Endothelial cell of umbilical vein (primary cell): ENCODE results near the gene TBC1D13. TPM values are rescaled to one million over a fixed set of nuclear protein-coding genes. Genes with fewer than 3 reads are reported as not detected.

Source experiments
- BruUV-seq: library from RNA; stranded (reverse); fragments of 400-500 nt; replicated peaks from 2 replicates; lab custom pipeline; 2021; lab: Mats Ljungman, UMichigan
- CTCF ChIA-PET: fragments of 300-600, 350-600 bp; sonication (Branson Sonifier 250); formaldehyde crosslinking; loops from one replicate; lab custom pipeline; 2021; ENCODE audit warnings: antibody characterized with exemption, inconsistent platforms; lab: Charles Lee
- POLR2A ChIA-PET: fragments of 300-600, 350-600 bp; sonication (Branson Sonifier 250); formaldehyde crosslinking; loops from one replicate; lab custom pipeline; 2021; ENCODE audit warnings: antibody characterized with exemption, inconsistent platforms; lab: Charles Lee
- DNase-seq: peaks from one replicate; pipeline ENCODE4 v3.0.0-alpha.2; 2011; ENCODE audit warnings: low read depth, low spot score
- FAIRE-seq: peaks from 2 replicates; lab custom pipeline; 2011; peaks lifted over from hg19 to GRCh38; lab: Jason Lieb, UNC
- H2AFZ ChIP-seq: 2 replicates; pipeline ENCODE4 v1.6.0; 2012; ENCODE audit warnings: low read depth, low read length, control low read depth, inconsistent platforms
- H3K27ac ChIP-seq: 2 replicates; pipeline ENCODE4 v1.5.1; 2011; ENCODE audit warnings: low read depth, mild to moderate bottlenecking, control low read depth, low read length, moderate library complexity; ENCODE audit not compliant: insufficient read depth
- H3K27me3 ChIP-seq, 2 experiments: 2 replicates each; pipeline versions ENCODE4 v1.6.0 to v1.6.1; 2011; ENCODE audit warnings: low read length in 2 of 2, mixed read lengths in 1 of 2; ENCODE audit not compliant: control insufficient read depth in 2 of 2, insufficient read depth in 2 of 2
- H3K36me3 ChIP-seq, 2 experiments: 2 replicates in 1 of 2; 3 replicates in 1 of 2; pipeline ENCODE4 v1.5.1; 2011; ENCODE audit warnings: low read length in 2 of 2, mild to moderate bottlenecking in 1 of 2, moderate library complexity in 1 of 2; ENCODE audit not compliant: control insufficient read depth in 2 of 2, insufficient read depth in 2 of 2; ENCODE audit errors: extremely low read depth in 1 of 2
- H3K4me1 ChIP-seq: 3 replicates; pipeline ENCODE4 v1.5.1; 2011; ENCODE audit warnings: mild to moderate bottlenecking, low read length; ENCODE audit not compliant: control insufficient read depth, insufficient read depth; ENCODE audit errors: extremely low read depth
- H3K4me2 ChIP-seq: 2 replicates; pipeline ENCODE4 v1.6.1; 2011; ENCODE audit warnings: low read length, control low read depth, mixed read lengths; ENCODE audit not compliant: insufficient read depth
- H3K4me3 ChIP-seq, 3 experiments: fragments of 200-600 bp in 1 of 3; sonication (generic), shearing (Covaris generic) in 1 of 3; replicated peaks in 1 of 3; 2 replicates each; pipeline ENCODE4 v1.5.1; 2011 to 2016; ENCODE audit warnings: control low read depth in 3 of 3, low read length in 3 of 3, mild to moderate bottlenecking in 2 of 3, inconsistent platforms in 1 of 3, low read depth in 1 of 3, moderate library complexity in 1 of 3; ENCODE audit not compliant: insufficient read depth in 1 of 3
- H3K79me2 ChIP-seq: 2 replicates; pipeline ENCODE4 v1.6.0; 2012; ENCODE audit warnings: low read length, inconsistent platforms; ENCODE audit not compliant: control insufficient read depth, insufficient read depth
- H3K9ac ChIP-seq: replicated peaks from 2 replicates; pipeline ENCODE3; 2011; ENCODE audit warnings: low read length, control low read depth; ENCODE audit not compliant: insufficient read depth; ENCODE audit errors: extremely low read depth
- H3K9me1 ChIP-seq: replicated peaks from 3 replicates; pipeline ENCODE4 v1.6.0; 2011; ENCODE audit warnings: mild to moderate bottlenecking, low read length; ENCODE audit not compliant: control insufficient read depth, insufficient read depth; ENCODE audit errors: extremely low read depth
- H3K9me3 ChIP-seq: replicated peaks from 2 replicates; pipeline ENCODE4 v1.5.1; 2012; ENCODE audit warnings: low read length, inconsistent platforms; ENCODE audit not compliant: control insufficient read depth, insufficient read depth
- H4K20me1 ChIP-seq: replicated peaks from 2 replicates; pipeline ENCODE3; 2011; ENCODE audit warnings: mild to moderate bottlenecking, low read length; ENCODE audit not compliant: control insufficient read depth, insufficient read depth; ENCODE audit errors: extremely low read depth
- EZH2 ChIP-seq: IDR thresholded peaks from 2 replicates; pipeline ENCODE4 v1.6.1; 2012; ENCODE audit warnings: borderline replicate concordance, low read depth, mild to moderate bottlenecking, moderate library complexity, low read length, inconsistent platforms; ENCODE audit not compliant: severe bottlenecking
- FOS ChIP-seq: IDR thresholded peaks from 2 replicates; pipeline ENCODE4 v1.6.1; 2011; ENCODE audit warnings: mild to moderate bottlenecking, low read length, moderate library complexity, borderline replicate concordance; ENCODE audit not compliant: insufficient read depth
- GATA2 ChIP-seq: IDR thresholded peaks from 2 replicates; pipeline ENCODE4 v1.7.0; 2011; ENCODE audit warnings: low read depth, mild to moderate bottlenecking, moderate library complexity, mixed read lengths, low read length; ENCODE audit not compliant: insufficient read length, insufficient read depth
- JUN ChIP-seq: IDR thresholded peaks from 2 replicates; pipeline ENCODE4 v1.6.1; 2011; ENCODE audit warnings: borderline replicate concordance, low read depth; ENCODE audit not compliant: insufficient read length, insufficient read depth
- POLR2A ChIP-seq: IDR thresholded peaks from 2 replicates; pipeline ENCODE4 v1.6.1; 2012; ENCODE audit warnings: low read depth, mild to moderate bottlenecking, control low read depth, low read length
- POLR2AphosphoS5 ChIP-seq: IDR thresholded peaks from 2 replicates; pipeline ENCODE4 v1.6.1; 2012; ENCODE audit warnings: low read depth, mild to moderate bottlenecking, control low read depth, low read length, moderate library complexity; ENCODE audit not compliant: insufficient read depth
- dilution Hi-C: fragments of 300-500 bp; cut with MboI; formaldehyde crosslinking; loops from one replicate; pipeline ENCODE4 v1.15.0; 2019; ENCODE audit warnings: low sequenced_read_pairs; ENCODE audit not compliant: extremely low pct_ligation_motif_present
- intact Hi-C: fragments of 100-400 bp; cut with micrococcal nuclease; formaldehyde crosslinking; loops from one replicate; pipeline ENCODE4 v1.10.0; 2022
- polyA plus RNA-seq, 4 experiments: library from polyadenylated mRNA; depleted of rRNA in 3 of 4; stranded (reverse) in 3 of 4; unstranded in 1 of 4; fragments of >200 nt; gene quantifications; 2 replicates each; pipeline versions ENCODE4 v1.2.1 to v1.2.3, GENCODE V29; 2011 to 2012; ENCODE audit warnings: missing spikeins in 1 of 4
- total RNA-seq: library from RNA; stranded (reverse); gene quantifications from 2 replicates; pipeline ENCODE4 v1.2.3, GENCODE V29; 2021
- TF ChIP-seq, protein P1 (sequence below): IDR thresholded peaks from 2 replicates; pipeline ENCODE4 v1.6.1; 2011; ENCODE audit not compliant: insufficient read depth, insufficient read length
- TF ChIP-seq, protein P2 (sequence below), 2 donors: IDR thresholded peaks; 1 replicate in 1 of 2; 2 replicates in 1 of 2; pipeline ENCODE4 v1.5.1; 2011; ENCODE audit warnings: low read length in 2 of 2, mild to moderate bottlenecking in 2 of 2, moderate library complexity in 2 of 2, control low read depth in 1 of 2, inconsistent platforms in 1 of 2, low read depth in 1 of 2; ENCODE audit not compliant: insufficient read depth in 1 of 2; ENCODE audit errors: extremely low read depth in 1 of 2

Gene TBC1D13
- total and polyA plus RNA-seq, 2 donors (not counting 3 experiments of a cell fraction or from before 2014, with no cell fraction given) = 35.1 to 41.9 TPM

DNA sequence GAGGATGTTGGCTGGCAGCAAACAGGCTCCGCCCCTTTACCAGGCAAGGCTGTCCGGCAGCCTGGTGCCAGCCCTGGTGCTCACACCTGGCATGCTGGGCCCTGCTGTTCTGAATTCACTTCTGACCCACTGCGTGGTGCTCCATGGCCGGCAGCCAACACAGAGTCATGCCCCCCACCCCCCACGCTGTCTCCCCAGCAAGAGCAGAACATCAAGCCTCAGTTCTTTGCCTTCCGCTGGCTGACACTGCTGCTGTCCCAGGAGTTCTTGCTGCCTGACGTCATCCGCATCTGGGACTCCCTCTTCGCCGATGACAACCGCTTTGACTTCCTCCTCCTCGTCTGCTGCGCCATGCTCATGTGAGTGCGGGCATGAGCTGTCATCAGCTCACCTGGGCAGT lies 18.6 kb downstream of the TBC1D13 start:
- no peaks in the 10 kb centered on the region for H4K20me1 ChIP-seq
- CTCF ChIA-PET = no interaction called here
- no peak overlapping the region for H3K4me3 ChIP-seq
- no peak for DNase-seq
- H3K9me3 ChIP-seq = no peaks in the 10 kb centered on the region
- H3K9me1 ChIP-seq = no peaks in the 10 kb centered on the region
- TF ChIP-seq POLR2AphosphoS5 = no peak
- TF ChIP-seq FOS = no peak
- TF ChIP-seq POLR2A = no peak
- no peak for TF ChIP-seq JUN
- TF ChIP-seq, protein P1, sequence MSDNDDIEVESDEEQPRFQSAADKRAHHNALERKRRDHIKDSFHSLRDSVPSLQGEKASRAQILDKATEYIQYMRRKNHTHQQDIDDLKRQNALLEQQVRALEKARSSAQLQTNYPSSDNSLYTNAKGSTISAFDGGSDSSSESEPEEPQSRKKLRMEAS = no peak
- TF ChIP-seq GATA2 = no peak
- TF ChIP-seq, protein P2, sequence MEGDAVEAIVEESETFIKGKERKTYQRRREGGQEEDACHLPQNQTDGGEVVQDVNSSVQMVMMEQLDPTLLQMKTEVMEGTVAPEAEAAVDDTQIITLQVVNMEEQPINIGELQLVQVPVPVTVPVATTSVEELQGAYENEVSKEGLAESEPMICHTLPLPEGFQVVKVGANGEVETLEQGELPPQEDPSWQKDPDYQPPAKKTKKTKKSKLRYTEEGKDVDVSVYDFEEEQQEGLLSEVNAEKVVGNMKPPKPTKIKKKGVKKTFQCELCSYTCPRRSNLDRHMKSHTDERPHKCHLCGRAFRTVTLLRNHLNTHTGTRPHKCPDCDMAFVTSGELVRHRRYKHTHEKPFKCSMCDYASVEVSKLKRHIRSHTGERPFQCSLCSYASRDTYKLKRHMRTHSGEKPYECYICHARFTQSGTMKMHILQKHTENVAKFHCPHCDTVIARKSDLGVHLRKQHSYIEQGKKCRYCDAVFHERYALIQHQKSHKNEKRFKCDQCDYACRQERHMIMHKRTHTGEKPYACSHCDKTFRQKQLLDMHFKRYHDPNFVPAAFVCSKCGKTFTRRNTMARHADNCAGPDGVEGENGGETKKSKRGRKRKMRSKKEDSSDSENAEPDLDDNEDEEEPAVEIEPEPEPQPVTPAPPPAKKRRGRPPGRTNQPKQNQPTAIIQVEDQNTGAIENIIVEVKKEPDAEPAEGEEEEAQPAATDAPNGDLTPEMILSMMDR (IDR thresholded peaks at IDR 0.05; ENCODE audit: extremely low read depth in 1 of 2, insufficient read depth in 1 of 2, low read depth in 1 of 2, low read length in 2 of 2) = no peak
- TF ChIP-seq EZH2 = no peak
- no peak overlapping the region for H3K9ac ChIP-seq
- no peaks in the 10 kb centered on the region for H3K27me3 ChIP-seq
- H3K27ac ChIP-seq = no peak overlapping the region
- H3K4me1 ChIP-seq = no peaks in the 10 kb centered on the region
- dilution Hi-C loops (no loop called here), intact Hi-C loops (no loop called here)
- POLR2A ChIA-PET = no interaction called here
- H3K36me3 ChIP-seq = peaks cover 12 to 44% of the 10 kb centered on the region in 2 experiments
- no peak overlapping the region for H3K4me2 ChIP-seq
- no peaks in the 10 kb centered on the region for H3K79me2 ChIP-seq
- no peak overlapping the region for H2AFZ ChIP-seq
- FAIRE-seq = no peak
- no TSS peak for BruUV-seq
